Smooth muscle cell (in vitro differentiated cells): ENCODE measurements around the gene RFTN2. TPM values are rescaled to one million over a fixed set of nuclear protein-coding genes. Genes with fewer than 3 reads are reported as not detected.

ENCODE experiments used
- DNase-seq: peaks from one replicate; lab custom pipeline; 2025; ENCODE audit not compliant: unreplicated experiment; lab: John Stamatoyannopoulos, UW
- H2AFZ ChIP-seq: fragments of 200-600 bp; sonication (generic); 2 replicates; pipeline ENCODE4 v1.6.0; 2016; ENCODE audit warnings: antibody characterized with exemption, low read depth, mild to moderate bottlenecking
- H3F3A ChIP-seq: fragments of 200-600 bp; sonication (generic); 2 replicates; pipeline ENCODE4 v1.6.0; 2017; ENCODE audit warnings: antibody characterized with exemption, low read depth
- H3K27ac ChIP-seq: fragments of 200-600 bp; sonication (generic); 2 replicates; pipeline ENCODE4 v1.5.1; 2016; ENCODE audit warnings: low read depth, mild to moderate bottlenecking
- H3K27me3 ChIP-seq: fragments of 200-600 bp; sonication (generic); 2 replicates; pipeline ENCODE4 v1.6.1; 2016; ENCODE audit warnings: low read depth, mild to moderate bottlenecking
- H3K36me3 ChIP-seq: fragments of 200-600 bp; sonication (generic); 2 replicates; pipeline ENCODE4 v1.5.1; 2016; ENCODE audit warnings: low read depth
- H3K4me1 ChIP-seq: fragments of 200-600 bp; sonication (generic); 2 replicates; pipeline ENCODE4 v1.5.1; 2016; ENCODE audit warnings: low read depth
- H3K4me2 ChIP-seq: fragments of 200-600 bp; sonication (generic); 2 replicates; pipeline ENCODE4 v1.6.0; 2016; ENCODE audit warnings: mild to moderate bottlenecking
- H3K4me3 ChIP-seq: fragments of 200-600 bp; sonication (generic); 2 replicates; pipeline ENCODE4 v1.5.1; 2016; ENCODE audit warnings: mild to moderate bottlenecking
- H3K79me2 ChIP-seq: fragments of 200-600 bp; sonication (generic); 2 replicates; pipeline ENCODE4 v1.6.0; 2016; ENCODE audit warnings: low read depth, mild to moderate bottlenecking
- H3K9ac ChIP-seq: fragments of 200-600 bp; sonication (generic); 2 replicates; pipeline ENCODE4 v1.6.0; 2016; ENCODE audit warnings: low read depth
- H3K9me3 ChIP-seq: fragments of 200-600 bp; sonication (generic); replicated peaks from 2 replicates; pipeline ENCODE4 v1.5.1; 2016; ENCODE audit warnings: low read depth
- H4K20me1 ChIP-seq: fragments of 200-600 bp; sonication (generic); 2 replicates; pipeline ENCODE4 v1.6.0; 2016; ENCODE audit warnings: low read depth
- WGBS: methylation state at CpG from one replicate; pipeline ENCODE4 v1.1.7; 2016; ENCODE audit warnings: low lambda C conversion rate; 5-methylcytosine and 5-hydroxymethylcytosine counted together
- polyA plus RNA-seq: library from polyadenylated mRNA; unstranded; fragments of >200 nt; fragmentation: Nextera tagmentation; extraction: Ambion mirVana; gene quantifications from 2 replicates; pipeline ENCODE4 v1.2.1, GENCODE V29; 2016
- total RNA-seq: library from RNA; depleted of rRNA; stranded (reverse); fragments of >200 nt; gene quantifications from 2 replicates; pipeline ENCODE4 v1.2.3, GENCODE V29; 2014
- TF ChIP-seq, protein P1 (sequence below): fragments of 200-600 bp; sonication (generic); IDR thresholded peaks from 2 replicates; pipeline ENCODE4 v1.5.1; 2017; ENCODE audit warnings: borderline replicate concordance, mild to moderate bottlenecking, antibody characterized with exemption; ENCODE audit not compliant: insufficient read depth, poor library complexity, severe bottlenecking

RFTN2 gene
- total and polyA plus RNA-seq, 2 experiments from 2014 or later: 9.5 to 15.9 TPM

DNA sequence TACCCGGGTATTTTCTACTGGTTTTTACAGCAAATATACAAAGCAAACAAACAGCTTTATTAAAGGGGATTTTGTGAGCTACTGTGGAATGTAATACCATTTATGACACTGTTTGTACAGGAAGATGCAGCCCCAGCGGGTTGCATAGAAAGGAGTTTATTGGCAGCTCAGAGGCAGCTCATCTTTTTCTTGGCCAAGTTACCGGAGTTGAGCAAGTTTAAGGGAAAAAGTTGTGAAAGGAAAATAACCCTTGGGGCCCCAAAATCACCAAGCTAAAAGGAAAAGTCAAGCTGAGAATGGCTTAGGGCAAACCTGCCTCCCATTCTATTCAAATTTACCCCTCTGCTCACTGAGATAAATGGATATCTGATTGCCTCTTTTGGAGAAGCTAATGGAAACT is 98.8 kb downstream of the RFTN2 start:
- no peak overlapping the region for H3K4me3 ChIP-seq
- 56% methylated on average over 3 of the region's 3 CpGs for WGBS

GRCh38 chr2:197575987-197576386 is 99.4 kb downstream of the RFTN2 start:
- TF ChIP-seq, protein P1, sequence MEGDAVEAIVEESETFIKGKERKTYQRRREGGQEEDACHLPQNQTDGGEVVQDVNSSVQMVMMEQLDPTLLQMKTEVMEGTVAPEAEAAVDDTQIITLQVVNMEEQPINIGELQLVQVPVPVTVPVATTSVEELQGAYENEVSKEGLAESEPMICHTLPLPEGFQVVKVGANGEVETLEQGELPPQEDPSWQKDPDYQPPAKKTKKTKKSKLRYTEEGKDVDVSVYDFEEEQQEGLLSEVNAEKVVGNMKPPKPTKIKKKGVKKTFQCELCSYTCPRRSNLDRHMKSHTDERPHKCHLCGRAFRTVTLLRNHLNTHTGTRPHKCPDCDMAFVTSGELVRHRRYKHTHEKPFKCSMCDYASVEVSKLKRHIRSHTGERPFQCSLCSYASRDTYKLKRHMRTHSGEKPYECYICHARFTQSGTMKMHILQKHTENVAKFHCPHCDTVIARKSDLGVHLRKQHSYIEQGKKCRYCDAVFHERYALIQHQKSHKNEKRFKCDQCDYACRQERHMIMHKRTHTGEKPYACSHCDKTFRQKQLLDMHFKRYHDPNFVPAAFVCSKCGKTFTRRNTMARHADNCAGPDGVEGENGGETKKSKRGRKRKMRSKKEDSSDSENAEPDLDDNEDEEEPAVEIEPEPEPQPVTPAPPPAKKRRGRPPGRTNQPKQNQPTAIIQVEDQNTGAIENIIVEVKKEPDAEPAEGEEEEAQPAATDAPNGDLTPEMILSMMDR: no peak
- H3K27me3 ChIP-seq: no peaks in the 10 kb centered on the region
- H3K4me2 ChIP-seq: no peak overlapping the region
- no peaks in the 10 kb centered on the region for H3K9me3 ChIP-seq
- WGBS: 95% methylated on average over 2 of the region's 2 CpGs
- no peak overlapping the region for H3K9ac ChIP-seq
- H3F3A ChIP-seq: no peaks in the 10 kb centered on the region
- no peak overlapping the region for H3K4me3 ChIP-seq
- H3K4me1 ChIP-seq: no peaks in the 10 kb centered on the region
- no peak for DNase-seq
- no peak overlapping the region for H3K27ac ChIP-seq
- H2AFZ ChIP-seq: no peak overlapping the region
- no peaks in the 10 kb centered on the region for H3K79me2 ChIP-seq
- no peaks in the 10 kb centered on the region for H3K36me3 ChIP-seq
- H4K20me1 ChIP-seq: no peaks in the 10 kb centered on the region

More for the DNA sequence above, 98.8 kb downstream of the RFTN2 start:
- H3K4me2 ChIP-seq: no peak overlapping the region
- H3K79me2 ChIP-seq: no peaks in the 10 kb centered on the region
- H3F3A ChIP-seq: no peaks in the 10 kb centered on the region
- H3K9me3 ChIP-seq: no peaks in the 10 kb centered on the region
- H3K4me1 ChIP-seq: no peaks in the 10 kb centered on the region
- TF ChIP-seq, protein P1: no peak
- no peak for DNase-seq
- no peaks in the 10 kb centered on the region for H3K27me3 ChIP-seq
- no peaks in the 10 kb centered on the region for H3K36me3 ChIP-seq
- no peak overlapping the region for H3K9ac ChIP-seq
- no peak overlapping the region for H3K27ac ChIP-seq
- no peak overlapping the region for H2AFZ ChIP-seq
- no peaks in the 10 kb centered on the region for H4K20me1 ChIP-seq

DNA sequence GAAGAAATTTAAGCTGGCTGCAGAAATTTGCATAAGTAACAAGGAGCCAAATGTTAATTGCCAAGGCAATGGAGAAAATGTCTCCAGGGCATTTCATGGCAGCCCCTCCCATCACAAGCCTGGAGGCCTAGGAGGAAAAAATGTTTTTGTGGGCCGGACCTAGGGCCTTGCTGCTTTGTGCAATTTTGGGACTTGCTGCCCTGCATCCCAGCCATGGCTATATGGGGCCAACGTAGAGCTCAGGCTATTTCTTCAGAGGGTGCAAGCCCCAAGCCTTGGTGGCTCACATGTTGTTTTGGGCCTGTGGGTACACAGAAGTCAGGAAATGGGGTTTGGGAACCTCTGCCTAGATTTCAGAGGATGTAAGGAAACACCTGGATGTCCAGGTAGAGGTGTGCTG is 101.8 kb downstream of the RFTN2 start:
- WGBS: 98% methylated on average over 2 of the region's 2 CpGs
- no peaks in the 10 kb centered on the region for H3K9me3 ChIP-seq
- no peaks in the 10 kb centered on the region for H4K20me1 ChIP-seq
- H2AFZ ChIP-seq: no peak overlapping the region
- no peak for DNase-seq
- no peaks in the 10 kb centered on the region for H3F3A ChIP-seq
- no peak overlapping the region for H3K9ac ChIP-seq
- H3K36me3 ChIP-seq: no peaks in the 10 kb centered on the region
- no peak overlapping the region for H3K27ac ChIP-seq
- H3K4me3 ChIP-seq: no peak overlapping the region
- no peak overlapping the region for H3K4me2 ChIP-seq
- TF ChIP-seq, protein P1: no peak
- H3K4me1 ChIP-seq: no peaks in the 10 kb centered on the region
- no peaks in the 10 kb centered on the region for H3K79me2 ChIP-seq
- H3K27me3 ChIP-seq: no peaks in the 10 kb centered on the region

DNA sequence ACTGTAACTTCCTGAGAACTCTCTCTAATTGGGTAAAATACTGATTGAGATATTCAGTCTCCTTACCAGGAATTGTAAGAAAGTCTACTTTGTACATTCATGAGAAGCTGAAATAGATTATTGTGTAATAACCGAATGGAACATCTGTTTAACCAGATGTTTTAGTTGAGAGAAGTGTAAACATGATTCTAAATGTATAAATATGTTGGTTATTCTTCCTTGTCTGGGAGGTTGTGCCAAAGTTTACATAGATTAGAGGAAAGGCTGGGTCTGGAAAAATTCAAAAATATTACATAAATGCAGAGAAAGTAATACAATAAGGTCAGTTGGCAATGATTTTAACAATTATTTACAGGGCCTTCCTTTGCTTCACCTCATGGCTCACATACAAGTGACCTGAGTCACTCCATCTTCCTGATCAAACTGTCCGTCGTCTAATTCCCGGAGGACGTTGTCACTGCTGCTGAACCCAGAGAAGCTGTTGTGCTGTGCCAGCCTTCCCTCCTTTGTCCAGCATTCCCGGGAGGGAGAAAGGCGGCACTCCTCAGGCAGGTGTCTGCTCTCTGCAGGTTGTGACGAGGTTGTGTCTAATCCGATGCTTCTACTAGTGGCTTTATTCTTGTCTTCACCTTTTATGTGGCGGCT is 103.6 kb downstream of the RFTN2 start:
- peak overlapping the region; percentile 52 for H3K27ac ChIP-seq
- no peaks in the 10 kb centered on the region for H3K27me3 ChIP-seq
- H3K4me2 ChIP-seq: no peak overlapping the region
- H3K79me2 ChIP-seq: no peaks in the 10 kb centered on the region
- no peak for DNase-seq
- H3K9ac ChIP-seq: no peak overlapping the region
- no peaks in the 10 kb centered on the region for H4K20me1 ChIP-seq
- TF ChIP-seq, protein P1: no peak
- no peak overlapping the region for H3K4me3 ChIP-seq
- H3F3A ChIP-seq: no peaks in the 10 kb centered on the region
- H3K4me1 ChIP-seq: no peaks in the 10 kb centered on the region
- 78% methylated on average over 10 of the region's 10 CpGs for WGBS
- H3K36me3 ChIP-seq: no peaks in the 10 kb centered on the region
- no peak overlapping the region for H2AFZ ChIP-seq
- H3K9me3 ChIP-seq: no peaks in the 10 kb centered on the region
